BE2C (cell line): ENCODE results near the gene TMEM120A.

Source experiments
- DNase-seq: peaks from one replicate; pipeline ENCODE4 v3.0.0-alpha.2; 2020
- H3K27me3 ChIP-seq: fragments of 250-450 bp; sonication (Bioruptor Pico); 2 replicates; pipeline ENCODE4 v1.5.1; 2020; ENCODE audit warnings: mild to moderate bottlenecking
- H3K36me3 ChIP-seq: fragments of 250-450 bp; sonication (Bioruptor Pico); 2 replicates; pipeline ENCODE4 v1.5.1; 2020; ENCODE audit warnings: mild to moderate bottlenecking
- H3K4me1 ChIP-seq: fragments of 250-450 bp; sonication (Bioruptor Pico); 2 replicates; pipeline ENCODE4 v1.5.1; 2020
- H3K4me3 ChIP-seq: 2 replicates; pipeline ENCODE4 v1.5.1; 2011; ENCODE audit warnings: low read depth, low read length
- H3K9me3 ChIP-seq: fragments of 250-450 bp; sonication (Bioruptor Pico); 2 replicates; pipeline ENCODE4 v1.5.1; 2020
- CTCF ChIP-seq: IDR thresholded peaks from 2 replicates; pipeline ENCODE4 v1.5.1; 2012; ENCODE audit warnings: mild to moderate bottlenecking, low read depth, low read length

Gene TMEM120A

GRCh38 chr7:75971961-75972763 lies 22.2 kb downstream of the TMEM120A start:
- DNase-seq: peak; percentile 50
- peaks cover 5% of the 10 kb centered on the region; the same call in 1 of the 2 replicates for H3K4me1 ChIP-seq
- H3K4me3 ChIP-seq: no peak overlapping the region
- H3K9me3 ChIP-seq: no peaks in the 10 kb centered on the region
- peaks cover 3% of the 10 kb centered on the region for H3K36me3 ChIP-seq
- H3K27me3 ChIP-seq: no peaks in the 10 kb centered on the region
- peak; percentile 35 for TF ChIP-seq CTCF

- no peak overlapping the region for H3K4me3 ChIP-seq
- peaks cover 3% of the 10 kb centered on the region for H3K36me3 ChIP-seq
- DNase-seq: no peak
- H3K9me3 ChIP-seq: no peaks in the 10 kb centered on the region
- no peak for TF ChIP-seq CTCF
- H3K27me3 ChIP-seq: no peaks in the 10 kb centered on the region
- H3K4me1 ChIP-seq: peaks cover 12% of the 10 kb centered on the region
These were observed 23.0 kb downstream of the TMEM120A start for GRCh38 chr7:75971309-75971960.

GRCh38 chr7:75969704-75970498 lies 24.5 kb downstream of the TMEM120A start:
- Histone ChIP-seq H3K4me3 (no peak overlapping the region), H3K36me3 (peaks cover 3% of the 10 kb centered on the region), H3K4me1 (peaks cover 22% of the 10 kb centered on the region), H3K27me3 (no peaks in the 10 kb centered on the region), H3K9me3 (no peaks in the 10 kb centered on the region)
- no peak for DNase-seq
- TF ChIP-seq CTCF: no peak

- Histone ChIP-seq H3K36me3 (peaks cover 3% of the 10 kb centered on the region), H3K9me3 (no peaks in the 10 kb centered on the region), H3K27me3 (no peaks in the 10 kb centered on the region), H3K4me1 (peaks cover 22% of the 10 kb centered on the region), H3K4me3 (no peak overlapping the region)
- TF ChIP-seq CTCF: no peak
- DNase-seq: peak; percentile 69
These were observed 25.2 kb downstream of the TMEM120A start for GRCh38 chr7:75969182-75969581.

GRCh38 chr7:75968561-75969001 lies 25.8 kb downstream of the TMEM120A start:
- no peak for TF ChIP-seq CTCF
- DNase-seq: no peak
- H3K4me1 ChIP-seq: peaks cover 22% of the 10 kb centered on the region
- H3K9me3 ChIP-seq: no peaks in the 10 kb centered on the region
- H3K27me3 ChIP-seq: no peaks in the 10 kb centered on the region
- H3K36me3 ChIP-seq: peaks cover 3% of the 10 kb centered on the region
- H3K4me3 ChIP-seq: no peak overlapping the region
